HEK293 (cell line): ENCODE results near the gene LCN2.

ENCODE experiments used
- CTCF ChIA-PET: fragments of 350-600 bp; formaldehyde crosslinking; extraction: SDS; loops from one replicate; lab custom pipeline; 2021; ENCODE audit warnings: antibody characterized with exemption; lab: Yijun Ruan, JAX
- POLR2A ChIA-PET: fragments of 300-600 bp; formaldehyde crosslinking; extraction: SDS; loops from one replicate; lab custom pipeline; 2020; ENCODE audit warnings: antibody characterized with exemption, inconsistent platforms; lab: Yijun Ruan, JAX
- H3K27ac ChIP-seq: fragments of 200-500 bp; sonication (Bioruptor generic); 2 replicates; pipeline ENCODE4 v1.5.1; 2014; ENCODE audit warnings: low read depth, low read length, control low read depth, inconsistent platforms; ENCODE audit errors: extremely low read depth
- H3K36me3 ChIP-seq, 2 experiments: fragments of 200-500 bp in 1 of 2; sonication (Bioruptor generic) in 1 of 2; 1 replicate in 1 of 2; 2 replicates in 1 of 2; pipeline ENCODE4 v1.5.1; 2014 to 2017; ENCODE audit warnings: inconsistent platforms in 2 of 2, low read length in 2 of 2; ENCODE audit not compliant: control insufficient read depth in 2 of 2, insufficient read depth in 1 of 2
- H3K4me1 ChIP-seq: fragments of 200-500 bp; sonication (Bioruptor generic); 2 replicates; pipeline ENCODE4 v1.5.1; 2014; ENCODE audit warnings: mild to moderate bottlenecking, low read length, inconsistent platforms; ENCODE audit not compliant: control insufficient read depth, insufficient read depth
- H3K4me3 ChIP-seq: 2 replicates; pipeline ENCODE4 v1.5.1; 2011; ENCODE audit warnings: low read depth, mild to moderate bottlenecking, control low read depth, low read length, moderate library complexity
- H3K9me3 ChIP-seq: fragments of 200-500 bp; sonication (Bioruptor generic); 2 replicates; pipeline ENCODE4 v1.5.1; 2014; ENCODE audit warnings: low read depth, low read length, inconsistent platforms; ENCODE audit not compliant: control insufficient read depth, insufficient read depth
- BCL11A ChIP-seq: fragments of 450-650 bp; formaldehyde crosslinking; IDR thresholded peaks from 2 replicates; pipeline ENCODE4 v1.5.1; 2016; ENCODE audit warnings: low read depth, missing biosample characterization, missing genetic modification characterization
- GLI2 ChIP-seq: fragments of 450-650 bp; formaldehyde crosslinking; IDR thresholded peaks from 2 replicates; pipeline ENCODE4; 2017; ENCODE audit warnings: missing biosample characterization, missing genetic modification characterization, low read depth, borderline replicate concordance
- HOXD13 ChIP-seq: sonication (generic); formaldehyde crosslinking; IDR thresholded peaks from 2 replicates; pipeline ENCODE4 v1.8.0; 2022; ENCODE audit warnings: missing genetic modification reagents, borderline replicate concordance
- INSM2 ChIP-seq: fragments of 450-650 bp; formaldehyde crosslinking; IDR thresholded peaks from 2 replicates; pipeline ENCODE4 v1.5.1; 2016; ENCODE audit warnings: missing biosample characterization, missing genetic modification characterization
- PBX3 ChIP-seq: sonication (generic); formaldehyde crosslinking; IDR thresholded peaks from 2 replicates; pipeline ENCODE4 v1.8.1; 2022; ENCODE audit warnings: mild to moderate bottlenecking, moderate library complexity, missing genetic modification reagents
- PRDM6 ChIP-seq: fragments of 450-650 bp; formaldehyde crosslinking; IDR thresholded peaks from 2 replicates; pipeline ENCODE4 v1.5.1; 2017; ENCODE audit warnings: missing biosample characterization, missing genetic modification characterization
- SCRT1 ChIP-seq: fragments of 450-650 bp; formaldehyde crosslinking; IDR thresholded peaks from 2 replicates; pipeline ENCODE4 v1.5.1; 2016; ENCODE audit warnings: missing biosample characterization, missing genetic modification characterization, borderline replicate concordance
- ZBTB6 ChIP-seq: fragments of 450-650 bp; formaldehyde crosslinking; IDR thresholded peaks from 2 replicates; pipeline ENCODE4 v1.5.1; 2017; ENCODE audit warnings: missing biosample characterization, missing genetic modification characterization
- ZNF114 ChIP-seq: fragments of 450-650 bp; formaldehyde crosslinking; IDR thresholded peaks from 2 replicates; pipeline ENCODE4 v1.5.0; 2017; ENCODE audit warnings: missing biosample characterization, missing genetic modification characterization
- ZNF132 ChIP-seq: fragments of 450-650 bp; formaldehyde crosslinking; IDR thresholded peaks from 2 replicates; pipeline ENCODE4 v1.5.1; 2017; ENCODE audit warnings: missing biosample characterization, missing genetic modification characterization, borderline replicate concordance
- ZNF157 ChIP-seq: fragments of 450-650 bp; formaldehyde crosslinking; IDR thresholded peaks from 2 replicates; pipeline ENCODE4 v1.5.1; 2016; ENCODE audit warnings: missing biosample characterization, missing genetic modification characterization
- ZNF174 ChIP-seq: fragments of 450-650 bp; formaldehyde crosslinking; IDR thresholded peaks from 2 replicates; pipeline ENCODE4 v1.5.0; 2017; ENCODE audit warnings: missing biosample characterization, mild to moderate bottlenecking, missing genetic modification characterization
- ZNF24 ChIP-seq: fragments of 450-650 bp; formaldehyde crosslinking; IDR thresholded peaks from 2 replicates; pipeline ENCODE4 v1.5.1; 2016; ENCODE audit warnings: missing biosample characterization, missing genetic modification characterization
- ZNF26 ChIP-seq: fragments of 450-650 bp; formaldehyde crosslinking; IDR thresholded peaks from 2 replicates; pipeline ENCODE4 v1.5.1; 2016; ENCODE audit warnings: missing biosample characterization, missing genetic modification characterization
- ZNF292 ChIP-seq: fragments of 450-650 bp; formaldehyde crosslinking; IDR thresholded peaks from 2 replicates; pipeline ENCODE4 v1.5.1; 2016; ENCODE audit warnings: low read depth, missing biosample characterization, missing genetic modification characterization, borderline replicate concordance
- ZNF404 ChIP-seq: fragments of 450-650 bp; formaldehyde crosslinking; IDR thresholded peaks from 2 replicates; pipeline ENCODE4 v1.5.1; 2017; ENCODE audit warnings: missing biosample characterization, missing genetic modification characterization
- ZNF449 ChIP-seq: fragments of 450-650 bp; formaldehyde crosslinking; IDR thresholded peaks from 2 replicates; pipeline ENCODE4 v1.5.1; 2017; ENCODE audit warnings: missing biosample characterization, mild to moderate bottlenecking, missing genetic modification characterization, moderate library complexity
- ZNF473 ChIP-seq: fragments of 450-650 bp; formaldehyde crosslinking; IDR thresholded peaks from 2 replicates; pipeline ENCODE4 v1.5.1; 2017; ENCODE audit warnings: missing biosample characterization, missing genetic modification characterization
- ZNF510 ChIP-seq: fragments of 450-650 bp; formaldehyde crosslinking; IDR thresholded peaks from 2 replicates; pipeline ENCODE4 v1.5.1; 2018; ENCODE audit warnings: mild to moderate bottlenecking, missing genetic modification characterization, missing biosample characterization; ENCODE audit not compliant: insufficient replicate concordance
- ZNF529 ChIP-seq: fragments of 450-650 bp; formaldehyde crosslinking; IDR thresholded peaks from 2 replicates; pipeline ENCODE4 v1.5.1; 2017; ENCODE audit warnings: missing genetic modification characterization, missing biosample characterization; ENCODE audit not compliant: insufficient replicate concordance
- ZNF555 ChIP-seq: fragments of 450-650 bp; formaldehyde crosslinking; conservative IDR thresholded peaks from 2 replicates; pipeline ENCODE4 v1.5.1; 2017; ENCODE audit warnings: missing biosample characterization, mild to moderate bottlenecking, missing genetic modification characterization, inconsistent platforms

Gene LCN2

DNA sequence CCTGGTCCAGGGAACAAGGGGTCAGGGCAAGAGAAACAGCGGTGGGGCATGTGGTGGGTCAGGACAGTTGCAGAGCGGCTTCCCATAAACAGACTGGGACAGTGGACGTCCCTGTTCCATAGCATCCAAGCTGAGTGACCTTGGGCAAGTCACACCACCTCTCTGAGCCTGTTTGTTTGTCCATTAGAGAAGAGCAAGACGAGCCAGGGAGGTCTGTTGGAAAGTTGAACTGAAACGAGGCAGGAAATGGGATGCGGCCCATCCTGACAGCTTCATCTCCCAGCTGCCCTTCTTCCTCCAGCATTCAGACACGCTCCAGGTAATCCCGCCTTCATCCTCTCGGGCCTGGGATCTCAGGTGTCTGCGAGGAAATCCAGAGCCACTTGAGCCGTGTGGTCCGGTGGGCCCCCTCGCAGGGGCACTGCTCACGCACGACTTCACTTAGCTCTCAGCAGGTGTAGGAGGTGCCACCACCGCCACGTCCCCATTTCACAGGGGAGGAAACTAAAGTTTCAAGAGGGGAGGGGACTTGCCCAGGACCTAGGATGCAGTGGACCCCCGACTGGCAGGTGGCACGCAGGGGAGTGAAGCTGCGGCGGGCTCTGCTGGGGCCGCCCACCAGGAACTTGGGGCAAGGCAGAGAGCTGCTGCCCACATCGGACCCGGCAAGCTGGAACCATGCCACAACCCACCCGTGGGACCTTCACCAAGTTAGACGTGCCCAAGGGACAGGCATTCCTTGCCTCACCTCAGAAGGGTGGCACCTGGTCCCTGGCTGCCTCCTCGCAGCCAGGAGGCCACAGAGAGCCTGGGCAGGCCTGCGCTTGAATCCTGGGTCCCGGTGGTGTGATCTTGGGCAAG is 34.7 kb upstream of the LCN2 start:
- Histone ChIP-seq H3K9me3 (no peaks in the 10 kb centered on the region), H3K27ac (no peak overlapping the region), H3K4me1 (no peaks in the 10 kb centered on the region), H3K4me3 (no peak overlapping the region), H3K36me3 (peaks cover 0 to 25% of the 10 kb centered on the region in 2 experiments; a peak in 1 of 3 replicates)
- CTCF ChIA-PET: interaction anchor here (0.6 to 5.2 kb wide), 7 partner anchors 9 to 172 kb away, joined by 3 to 88 read pairs (median 5); no protein-coding TSS in a partner anchor
- TF ChIP-seq ZNF132 (tag by site-specific recombination) (no peak), ZNF292 (tag by site-specific recombination) (no peak), GLI2 (tag by site-specific recombination) (no peak), SCRT1 (no peak), ZNF114 (tag by site-specific recombination) (no peak), ZNF26 (no peak), ZNF174 (no peak), ZNF24 (no peak), ZBTB6 (tag by site-specific recombination) (no peak), ZNF449 (tag by site-specific recombination) (no peak), BCL11A (tag by site-specific recombination) (no peak)
- POLR2A ChIA-PET: interaction anchor here (0.5 to 1.2 kb wide), 2 partner anchors 10 to 175 kb away, joined by 3 to 4 read pairs; no protein-coding TSS in a partner anchor

DNA sequence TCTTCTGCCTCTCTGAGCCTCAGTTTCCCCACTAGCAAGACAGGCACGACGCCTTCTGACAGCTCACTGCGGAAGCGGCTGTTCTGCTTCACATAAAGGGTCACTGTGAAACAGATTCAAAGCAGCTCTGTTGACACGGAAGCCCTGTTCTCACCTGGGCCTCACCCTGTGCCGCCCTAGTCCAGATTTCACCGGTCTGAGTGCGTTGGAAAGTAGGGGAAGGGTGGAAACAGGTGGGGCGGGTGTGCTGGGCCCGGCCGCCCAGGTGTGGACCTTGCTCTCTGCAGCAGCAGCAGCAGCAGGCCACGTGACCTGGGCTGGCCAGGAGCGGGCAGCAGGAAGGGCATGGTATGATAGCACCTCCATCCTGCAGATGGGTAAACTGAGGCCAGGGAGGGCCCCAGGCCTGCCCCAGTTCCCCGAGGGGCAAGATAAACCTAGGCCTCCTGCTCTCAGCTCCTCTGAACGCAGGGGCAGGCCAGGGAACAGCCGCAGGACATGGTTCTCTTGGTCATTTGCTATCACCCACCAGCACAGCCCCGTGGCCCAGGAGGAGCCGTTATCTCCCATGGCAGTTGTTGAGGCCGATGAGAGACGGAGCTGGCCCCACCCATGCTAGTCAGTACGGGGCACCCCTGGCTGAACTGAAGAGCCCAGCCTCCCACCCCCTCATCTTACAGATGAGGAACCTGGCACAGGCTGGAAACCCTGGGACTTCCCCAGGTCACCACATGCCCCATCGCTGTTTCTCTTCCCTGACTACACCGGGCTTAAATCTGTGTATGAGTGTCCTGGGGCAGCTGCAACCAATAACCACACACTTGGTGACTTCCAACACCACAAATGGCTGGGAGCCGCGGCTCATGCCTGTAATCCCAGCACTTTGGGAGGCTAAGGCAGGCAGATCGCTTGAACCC is 33.8 kb upstream of the LCN2 start:
- POLR2A ChIA-PET: interaction anchor here (0.6 to 1.2 kb wide), 2 partner anchors 11 to 604 kb away, joined by 3 read pairs; no protein-coding TSS in a partner anchor
- TF ChIP-seq HOXD13 (CRISPR knock-in tag) (no peak), INSM2 (no peak), PBX3 (CRISPR knock-in tag) (no peak), ZNF404 (no peak), ZNF529 (tag by site-specific recombination) (no peak), ZNF555 (tag by site-specific recombination) (no peak), ZNF510 (no peak), ZNF157 (tag by site-specific recombination) (no peak), ZNF473 (tag by site-specific recombination) (no peak), PRDM6 (no peak)

More for the DNA sequence above, 33.8 kb upstream of the LCN2 start:
- Histone ChIP-seq H3K36me3 (peaks cover 0 to 26% of the 10 kb centered on the region in 2 experiments; a peak in 1 of 3 replicates), H3K9me3 (no peaks in the 10 kb centered on the region), H3K4me3 (no peak overlapping the region), H3K4me1 (no peaks in the 10 kb centered on the region), H3K27ac (no peak overlapping the region)
- CTCF ChIA-PET: interaction anchor here (0.9 to 5.2 kb wide), 10 partner anchors 9 to 172 kb away, joined by 3 to 88 read pairs (median 10); no protein-coding TSS in a partner anchor
